Measurements from ENCODE around the gene POLK. TPM values are rescaled to one million over a fixed set of nuclear protein-coding genes. Genes with fewer than 3 reads are reported as not detected.

Gene POLK
- total RNA-seq: 26.5 to 35.5 TPM (median 26.5 TPM) in 3 replicates
- long read RNA-seq, full-length matches to known transcripts: 10 of 22 reads
- long read RNA-seq, partial matches to known transcripts: 1 of 22 reads
- long read RNA-seq, other reads (novel, unspliced or antisense): 11 of 22 reads

- Mint-ChIP-seq H3K27me3 (ENCODE audit: low read depth) (no peaks in the 10 kb centered on the region), H3K27ac (ENCODE audit: unreplicated experiment) (peak within 1 kb of the TSS; percentile 99), H3K4me3 (ENCODE audit: unreplicated experiment) (peak within 1 kb of the TSS; percentile 99), H3K9me3 (ENCODE audit: low read depth) (no peaks in the 10 kb centered on the region), H3K4me1 (ENCODE audit: low read depth) (peaks cover 45% of the 10 kb centered on the region), H3K36me3 (ENCODE audit: low read depth) (no peaks in the 10 kb centered on the region)
- TF ChIP-seq CTCF (IDR thresholded peaks at IDR 0.05): no peak
- peak; percentile 99 for DNase-seq (ENCODE audit: low spot score)
Observed at GRCh38 chr5:75511435-75512382, at the start of gene POLK, which contains the start of gene CERT1. Gene POLK, plus strand, starts transcription at chr5:75511891. Gene CERT1, minus strand, starts transcription at chr5:75511629. Its CDS starts 422 bp downstream, at chr5:75511207.

GRCh38 chr5:75463726-75464125 is 48.0 kb upstream of the POLK start:
- H3K9me3 Mint-ChIP-seq (ENCODE audit: low read depth): peaks cover 2% of the 10 kb centered on the region
- no peak overlapping the region for H3K27ac Mint-ChIP-seq (ENCODE audit: unreplicated experiment)
- no peak for TF ChIP-seq CTCF (IDR thresholded peaks at IDR 0.05)
- no peak for DNase-seq (ENCODE audit: low spot score)
- no peaks in the 10 kb centered on the region for H3K27me3 Mint-ChIP-seq (ENCODE audit: low read depth)
- no peak overlapping the region for H3K4me3 Mint-ChIP-seq (ENCODE audit: unreplicated experiment)
- H3K36me3 Mint-ChIP-seq (ENCODE audit: low read depth): peaks cover 5% of the 10 kb centered on the region
- H3K4me1 Mint-ChIP-seq (ENCODE audit: low read depth): peaks cover 14% of the 10 kb centered on the region

GRCh38 chr5:75465480-75465879 is 46.2 kb upstream of the POLK start:
- no peak for DNase-seq (ENCODE audit: low spot score)
- no peak for TF ChIP-seq CTCF (IDR thresholded peaks at IDR 0.05)
- H3K36me3 Mint-ChIP-seq (ENCODE audit: low read depth): peaks cover 8% of the 10 kb centered on the region
- H3K4me3 Mint-ChIP-seq (ENCODE audit: unreplicated experiment): no peak overlapping the region
- peaks cover 14% of the 10 kb centered on the region for H3K4me1 Mint-ChIP-seq (ENCODE audit: low read depth)
- no peaks in the 10 kb centered on the region for H3K27me3 Mint-ChIP-seq (ENCODE audit: low read depth)
- H3K27ac Mint-ChIP-seq (ENCODE audit: unreplicated experiment): no peak overlapping the region
- H3K9me3 Mint-ChIP-seq (ENCODE audit: low read depth): peaks cover 15% of the 10 kb centered on the region

- no peak for TF ChIP-seq CTCF (IDR thresholded peaks at IDR 0.05)
- peaks cover 20% of the 10 kb centered on the region for H3K9me3 Mint-ChIP-seq (ENCODE audit: low read depth)
- no peak for DNase-seq (ENCODE audit: low spot score)
- no peak overlapping the region for H3K27ac Mint-ChIP-seq (ENCODE audit: unreplicated experiment)
- peaks cover 20% of the 10 kb centered on the region for H3K4me1 Mint-ChIP-seq (ENCODE audit: low read depth)
- H3K4me3 Mint-ChIP-seq (ENCODE audit: unreplicated experiment): no peak overlapping the region
- H3K27me3 Mint-ChIP-seq (ENCODE audit: low read depth): no peaks in the 10 kb centered on the region
- peaks cover 8% of the 10 kb centered on the region for H3K36me3 Mint-ChIP-seq (ENCODE audit: low read depth)
Observed at GRCh38 chr5:75466006-75466716, 45.5 kb upstream of the POLK start.

GRCh38 chr5:75468593-75468992 is 43.1 kb upstream of the POLK start:
- Mint-ChIP-seq H3K27ac (ENCODE audit: unreplicated experiment) (no peak overlapping the region), H3K9me3 (ENCODE audit: low read depth) (peaks cover 20% of the 10 kb centered on the region), H3K4me3 (ENCODE audit: unreplicated experiment) (no peak overlapping the region), H3K4me1 (ENCODE audit: low read depth) (peaks cover 24% of the 10 kb centered on the region), H3K36me3 (ENCODE audit: low read depth) (peaks cover 6% of the 10 kb centered on the region), H3K27me3 (ENCODE audit: low read depth) (no peaks in the 10 kb centered on the region)
- no peak for TF ChIP-seq CTCF (IDR thresholded peaks at IDR 0.05)
- no peak for DNase-seq (ENCODE audit: low spot score)
